Activated CD8-positive, alpha-beta memory T cell treated with anti-CD3 and anti-CD28 coated beads, Interleukin-2, amount 50 U/mL, for 48 hours (primary cell): Measurements from ENCODE around the gene DOK3.

Experiments used
- DNase-seq: peaks from one replicate; pipeline ENCODE4 v3.0.0-alpha.2; 2020

Gene DOK3

DNA sequence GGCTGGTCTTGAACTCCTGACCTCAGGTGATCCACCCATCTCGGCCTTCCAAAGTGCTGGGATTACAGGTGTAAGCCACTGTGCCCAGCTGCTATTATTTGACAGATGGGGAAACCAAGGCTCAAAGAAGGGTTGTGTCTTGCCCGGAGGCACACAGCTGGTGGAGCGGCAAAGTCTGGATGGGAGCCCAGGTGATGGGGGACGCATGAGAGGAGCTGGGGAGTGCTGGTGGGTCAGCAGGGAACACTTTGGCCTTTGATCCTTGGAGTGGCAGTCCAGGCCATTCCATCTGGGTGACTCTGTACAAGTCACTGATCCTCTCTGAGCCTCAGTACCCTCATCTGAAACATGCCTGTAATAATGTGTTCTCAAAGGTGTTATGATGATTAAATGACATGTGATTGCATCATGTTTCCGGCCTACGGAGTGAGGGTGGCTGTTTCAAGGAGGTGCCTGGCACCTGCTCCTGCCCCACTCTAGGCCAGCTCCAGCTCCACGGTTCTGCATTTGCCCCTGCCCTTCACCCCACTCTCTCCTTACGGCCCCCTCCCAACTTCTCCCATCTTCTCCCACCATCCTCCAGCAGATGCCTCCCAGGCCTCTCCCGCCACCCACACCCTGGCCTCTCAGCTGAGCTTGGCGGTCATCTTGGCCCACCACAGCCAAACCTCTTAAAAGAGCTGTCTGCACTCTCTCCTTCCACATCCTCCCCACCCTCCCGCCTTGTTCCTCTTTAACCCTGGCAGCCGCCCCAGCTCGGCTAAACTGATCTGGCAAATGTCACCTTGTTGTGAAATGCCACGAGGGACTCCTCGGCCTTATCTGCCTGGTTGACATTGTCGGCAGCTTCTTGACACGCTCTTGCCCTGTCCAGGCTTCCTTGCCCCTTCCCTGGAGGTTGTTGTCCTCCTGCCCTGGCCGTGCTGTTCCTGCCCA, 30.6 kb downstream of the DOK3 start:
- peak; percentile 76 for DNase-seq

DNA sequence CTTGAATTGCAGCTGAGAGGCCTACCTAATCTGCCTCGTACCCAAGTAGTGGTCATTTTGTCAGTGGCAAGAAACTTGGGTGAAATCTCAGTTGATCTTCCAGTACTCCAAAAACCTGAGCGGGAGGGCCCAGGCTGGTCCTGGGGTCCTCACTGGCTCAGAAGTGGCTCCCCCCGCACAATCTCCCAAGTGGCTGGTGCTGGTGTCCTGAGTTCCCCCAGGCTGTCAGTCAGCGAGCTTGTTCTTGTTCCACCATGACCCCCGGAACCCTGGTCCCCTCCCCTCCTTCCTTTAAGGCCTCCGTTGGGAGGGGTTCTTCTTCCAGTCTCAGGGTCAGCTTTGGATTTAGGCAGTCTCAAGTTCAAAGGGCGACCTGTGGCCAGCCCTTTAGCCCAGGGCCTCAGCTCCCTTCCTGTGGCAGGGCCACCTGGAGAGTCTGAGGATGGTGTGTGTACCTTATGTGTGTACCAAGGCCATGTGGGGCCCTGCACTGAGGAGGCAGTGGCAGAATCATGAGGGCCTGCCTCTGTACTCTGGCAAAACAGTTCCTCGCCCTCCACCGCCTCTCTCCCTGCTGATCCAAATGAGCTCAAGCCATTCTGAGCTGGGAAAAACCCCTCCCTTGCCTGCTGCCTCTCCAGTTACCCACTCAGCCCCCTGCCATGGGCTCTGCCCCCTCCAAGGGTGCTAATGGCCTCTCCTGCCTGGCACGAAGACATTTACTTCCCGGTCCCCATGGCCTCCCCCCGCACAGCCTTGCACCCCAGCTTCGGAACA, 31.7 kb downstream of the DOK3 start:
- DNase-seq: no peak

DNA sequence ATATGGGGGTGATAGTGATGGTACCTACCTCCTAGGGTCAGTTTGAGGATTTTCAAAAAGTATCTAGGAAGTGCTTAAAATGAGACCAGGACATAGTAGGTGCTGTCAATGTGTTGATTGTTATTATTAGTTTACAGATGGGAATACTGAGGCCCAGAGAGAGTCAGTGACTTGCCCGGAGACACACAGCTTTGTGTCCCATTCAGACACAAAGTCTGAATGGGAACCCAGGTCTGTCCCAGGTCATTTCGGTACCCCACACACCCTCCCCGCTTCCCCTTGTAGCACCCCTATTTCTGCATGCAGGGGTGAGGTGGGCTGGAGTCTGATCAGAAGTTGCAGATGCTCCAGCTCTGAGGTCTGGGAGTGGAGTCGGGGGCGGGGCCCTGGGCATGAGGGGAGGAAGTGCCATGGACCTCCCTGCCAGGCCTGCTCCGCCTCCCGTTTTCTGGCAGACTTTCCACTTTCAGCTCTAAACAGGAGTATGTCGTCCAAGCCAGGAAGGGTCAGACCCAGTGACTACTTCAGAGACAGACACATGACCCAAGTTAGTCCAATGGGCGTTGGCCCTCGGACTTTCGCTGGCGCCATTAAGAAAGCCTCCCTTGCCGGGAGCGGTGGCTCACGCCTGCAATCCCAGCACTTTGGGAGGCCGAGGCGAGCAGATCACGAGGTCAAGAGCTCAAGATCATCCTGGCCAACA, 32.9 kb downstream of the DOK3 start:
- no peak for DNase-seq

DNA sequence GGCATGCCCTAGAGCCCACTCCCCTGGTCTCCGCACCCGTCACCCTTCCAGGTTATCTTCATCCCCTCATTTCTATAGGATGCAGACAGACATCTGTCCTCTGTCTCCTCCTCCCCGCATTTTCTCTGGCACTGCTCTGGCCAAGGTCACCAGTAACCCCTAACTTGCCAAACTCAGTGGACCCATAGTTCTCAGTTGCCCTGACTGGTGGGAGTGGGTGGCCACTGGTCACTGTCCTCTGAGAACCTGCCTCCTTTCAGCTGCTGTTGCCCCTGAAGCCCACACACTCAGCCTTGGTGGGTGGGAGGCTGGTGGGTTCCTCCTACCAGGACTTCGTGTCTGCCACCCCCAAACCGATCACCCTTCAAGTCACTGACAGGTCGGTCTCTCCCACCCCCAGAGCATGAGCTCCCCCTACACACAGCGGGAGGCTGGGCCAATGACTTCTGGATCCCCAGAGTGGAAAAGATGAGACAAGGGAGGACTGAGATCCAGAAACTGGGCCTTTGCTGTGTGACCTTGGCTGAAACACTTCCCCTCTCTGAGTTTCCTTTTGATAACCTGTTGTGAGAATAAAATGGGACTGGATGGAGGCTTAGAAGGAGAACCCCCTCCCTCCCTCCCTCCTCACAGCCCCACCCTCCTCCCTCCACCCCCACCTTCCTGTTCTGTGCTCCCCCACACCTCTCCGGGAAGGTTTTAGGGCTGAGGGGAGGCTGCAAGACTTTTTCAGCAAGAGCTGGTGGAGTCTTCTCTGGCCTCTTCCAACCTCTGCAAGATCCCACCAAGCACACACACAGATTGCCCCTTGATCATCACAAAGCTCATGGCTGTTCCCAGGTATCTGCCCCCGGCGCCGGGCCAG, 33.8 kb downstream of the DOK3 start:
- DNase-seq: no peak

DNA sequence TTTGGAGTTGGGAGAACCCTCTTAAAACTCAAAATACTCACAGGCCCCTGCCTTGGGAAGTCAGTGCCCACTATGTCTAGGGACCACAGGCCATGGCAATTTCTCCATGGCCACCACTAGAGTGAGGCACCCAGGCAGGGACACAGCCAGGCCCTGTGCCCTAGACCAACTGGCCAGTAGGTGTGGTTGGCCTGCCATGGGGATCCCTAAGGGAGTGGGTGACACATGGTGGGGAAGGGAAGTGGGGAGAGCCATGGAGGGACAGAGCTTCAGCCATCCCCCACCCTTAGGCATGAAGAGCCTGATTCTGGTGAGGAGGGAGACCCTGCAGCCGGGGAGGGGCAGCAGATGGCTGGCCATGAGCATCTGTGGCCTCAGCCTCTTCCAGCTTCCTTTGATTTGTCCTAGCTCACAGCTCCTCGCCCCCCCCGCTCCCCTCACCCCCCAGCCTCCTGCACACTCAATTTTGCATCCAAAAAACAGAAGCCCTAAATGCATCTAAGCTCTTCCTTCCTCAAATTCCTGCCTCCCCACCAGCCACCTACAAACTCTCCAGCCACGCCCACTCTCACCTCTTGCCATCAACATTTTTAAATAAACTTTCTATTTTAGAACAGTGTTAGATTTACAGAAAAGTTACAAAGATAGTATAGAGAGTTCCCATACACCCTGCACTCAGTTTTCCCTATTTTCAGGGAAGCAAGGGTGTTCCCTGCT, 34.6 kb downstream of the DOK3 start:
- no peak for DNase-seq

DNA sequence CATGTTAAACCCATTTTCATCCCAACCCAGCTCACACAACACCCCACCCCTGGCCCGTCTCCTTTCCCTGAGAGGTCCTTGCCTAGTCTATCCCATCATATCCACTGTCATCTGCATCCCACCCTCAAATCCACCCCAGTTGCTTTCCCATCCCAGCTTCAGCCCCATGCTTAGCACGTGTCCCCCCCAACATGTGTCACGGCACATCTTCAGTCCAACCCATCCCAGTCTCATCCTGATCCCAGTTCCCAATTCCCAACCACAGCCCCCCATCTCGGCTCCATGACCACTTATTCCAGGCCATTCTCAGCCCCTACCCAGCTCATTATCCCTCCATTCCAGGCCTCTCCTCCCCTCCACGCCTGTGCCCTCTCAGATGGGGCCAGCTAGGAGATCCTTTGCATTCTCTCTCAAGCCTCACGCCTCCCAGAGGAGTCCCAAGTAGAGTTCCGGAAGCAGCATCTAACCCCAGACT, 35.6 kb downstream of the DOK3 start:
- DNase-seq: no peak

DNA sequence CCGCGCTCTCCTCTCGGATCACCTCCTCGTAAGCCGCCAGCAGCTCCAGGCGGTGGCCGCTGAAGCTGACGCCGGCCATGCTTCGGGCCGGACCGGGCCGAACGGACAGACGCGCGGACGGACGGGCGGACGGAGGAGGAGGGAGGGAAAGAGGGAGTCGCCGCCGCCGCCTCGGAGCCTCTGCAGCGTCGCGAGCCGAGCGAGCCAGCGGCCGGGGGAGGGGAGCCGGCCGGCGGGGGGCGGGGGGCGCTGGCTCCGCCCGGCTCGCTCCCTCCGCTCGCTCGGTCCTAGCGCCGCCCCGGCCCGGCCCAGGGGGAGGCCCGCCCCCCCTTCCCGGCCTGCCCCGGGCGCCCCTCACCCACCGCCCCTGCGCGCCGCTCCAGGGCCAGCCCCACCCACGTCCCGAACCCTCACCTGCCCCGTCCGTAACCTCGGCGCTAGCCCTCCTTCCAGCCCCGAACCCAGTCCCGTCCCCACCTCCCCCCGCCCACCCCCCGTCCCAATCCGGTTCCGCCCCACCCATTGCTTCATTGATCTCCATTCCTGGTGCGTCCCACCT, 36.1 kb downstream of the DOK3 start, which contains the start of gene DBN1:
DBN1 (minus strand) TSS at position 192 of the 559 bp plus-strand sequence; CDS start at position 79, 113 bp downstream.
- no peak for DNase-seq

DNA sequence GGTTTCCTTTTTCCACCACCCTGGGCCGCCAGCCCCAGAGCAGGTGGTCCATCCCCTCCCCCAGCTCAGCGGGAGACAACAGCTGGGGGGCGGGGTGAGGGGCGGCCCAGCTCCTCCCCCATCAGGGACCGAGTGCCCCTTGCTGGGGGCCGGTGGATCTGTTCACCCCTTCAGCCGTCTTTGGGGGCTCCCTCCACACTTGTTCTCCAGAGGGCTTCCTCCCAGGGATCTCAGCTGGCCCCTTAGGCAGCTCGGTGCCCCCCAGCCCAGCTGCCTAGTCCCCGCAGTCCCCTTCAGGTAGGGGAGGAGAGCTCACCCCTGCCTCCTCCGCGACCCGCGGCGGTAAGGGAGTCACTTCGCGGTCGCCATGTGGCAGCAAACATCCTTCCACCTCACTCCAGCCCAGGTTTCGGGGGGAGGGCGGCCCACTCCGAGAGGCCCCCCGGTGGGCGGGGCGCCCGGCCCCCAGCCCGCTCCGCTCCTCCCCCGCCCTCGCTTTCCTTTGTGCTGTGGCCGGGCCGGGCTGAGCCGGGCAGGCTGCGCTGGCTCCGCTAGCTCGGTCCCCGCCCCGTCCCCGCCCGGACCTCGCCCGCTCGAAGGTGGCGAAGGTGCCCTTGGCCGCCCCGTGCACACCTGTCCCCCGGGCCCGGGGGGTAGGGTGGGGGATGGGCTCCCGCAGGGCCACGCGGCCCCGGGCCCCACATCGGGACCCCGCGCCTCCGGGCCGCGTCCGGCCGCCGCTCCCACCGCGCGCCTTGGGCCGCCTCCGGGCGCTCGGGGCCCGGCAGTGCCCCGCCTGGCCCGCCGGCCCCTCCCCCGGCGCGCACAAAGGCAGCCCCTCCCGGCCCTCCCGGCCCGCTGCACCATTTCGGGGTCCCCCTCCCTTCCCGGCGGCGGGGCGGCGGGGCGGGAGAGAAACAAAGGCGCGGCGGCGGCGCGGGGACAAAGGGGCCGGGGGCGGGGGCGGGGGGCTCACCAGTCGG, 36.9 kb downstream of the DOK3 start:
- DNase-seq: peak; percentile 89

DNA sequence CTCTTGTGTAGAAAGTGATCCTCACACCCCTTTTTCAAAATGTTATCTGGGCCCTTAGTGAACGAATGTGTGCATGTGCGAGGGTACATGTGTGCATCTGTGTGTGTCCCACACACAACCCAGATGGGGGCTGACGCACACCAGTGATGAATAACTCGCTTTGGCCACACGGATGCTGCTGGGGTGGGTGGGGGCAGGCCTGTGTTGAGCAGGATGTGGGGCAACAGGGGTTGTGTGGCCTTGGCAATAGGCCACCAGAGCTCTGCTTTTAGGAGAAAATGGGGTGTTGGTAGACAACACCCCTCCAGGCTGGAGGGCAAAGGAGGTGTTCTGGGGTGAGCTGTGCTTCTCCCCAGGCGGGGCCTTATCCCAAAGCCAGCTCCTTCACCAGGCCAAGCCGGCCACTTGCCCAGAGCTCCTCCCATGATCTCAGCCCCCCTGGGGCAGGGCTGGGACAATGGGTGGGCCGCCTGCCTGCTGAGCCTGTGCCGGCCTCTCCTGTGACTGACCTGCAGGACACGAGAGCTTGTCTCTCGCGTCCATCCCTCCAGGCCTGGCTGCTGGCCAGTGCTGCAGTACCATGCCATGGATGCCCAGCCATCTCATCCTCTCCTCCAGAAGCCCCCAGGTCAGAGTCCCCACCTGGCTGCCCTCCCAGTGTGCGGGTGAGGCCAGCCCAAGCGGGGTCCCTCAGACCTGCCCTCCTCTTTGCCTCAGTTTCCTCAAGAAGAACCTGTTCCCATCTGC, 37.8 kb downstream of the DOK3 start:
- DNase-seq: peak; percentile 79

DNA sequence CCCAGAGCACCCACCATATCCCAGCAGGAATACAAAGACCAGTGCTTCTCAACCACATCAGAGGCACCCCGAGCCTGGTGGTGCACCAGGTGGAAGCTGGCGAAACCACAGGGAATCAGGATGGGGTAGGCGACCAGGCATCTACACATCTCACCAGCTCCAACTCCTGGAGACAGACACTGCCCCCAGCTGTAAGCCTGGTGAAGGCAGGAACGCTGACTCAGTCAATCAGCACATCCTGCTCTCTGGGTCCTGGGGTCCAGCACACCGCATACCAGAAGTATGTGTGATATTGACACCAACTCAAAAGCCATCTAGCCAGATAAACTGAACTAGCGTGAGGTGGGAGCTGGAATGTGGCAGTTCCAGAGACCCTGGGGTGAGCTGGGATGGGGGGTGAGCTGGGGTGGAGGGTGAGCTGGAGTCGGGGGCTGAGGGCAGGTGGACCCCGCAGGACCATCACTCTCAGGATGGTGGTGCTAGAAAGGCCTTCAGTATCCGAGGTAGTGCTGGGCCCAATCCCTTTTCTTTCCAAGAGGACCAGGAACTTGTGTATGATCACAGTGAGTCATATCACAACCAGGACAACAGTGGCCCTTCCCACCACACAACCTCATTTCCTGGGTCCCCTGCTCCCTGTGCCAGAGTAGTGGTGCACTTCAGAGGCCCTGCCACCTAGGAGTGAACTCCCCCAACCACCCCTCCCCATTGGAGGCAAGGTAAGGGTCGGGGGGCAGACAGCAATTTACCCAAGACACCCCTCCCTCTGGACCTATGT, 38.7 kb downstream of the DOK3 start:
- DNase-seq: no peak

DNA sequence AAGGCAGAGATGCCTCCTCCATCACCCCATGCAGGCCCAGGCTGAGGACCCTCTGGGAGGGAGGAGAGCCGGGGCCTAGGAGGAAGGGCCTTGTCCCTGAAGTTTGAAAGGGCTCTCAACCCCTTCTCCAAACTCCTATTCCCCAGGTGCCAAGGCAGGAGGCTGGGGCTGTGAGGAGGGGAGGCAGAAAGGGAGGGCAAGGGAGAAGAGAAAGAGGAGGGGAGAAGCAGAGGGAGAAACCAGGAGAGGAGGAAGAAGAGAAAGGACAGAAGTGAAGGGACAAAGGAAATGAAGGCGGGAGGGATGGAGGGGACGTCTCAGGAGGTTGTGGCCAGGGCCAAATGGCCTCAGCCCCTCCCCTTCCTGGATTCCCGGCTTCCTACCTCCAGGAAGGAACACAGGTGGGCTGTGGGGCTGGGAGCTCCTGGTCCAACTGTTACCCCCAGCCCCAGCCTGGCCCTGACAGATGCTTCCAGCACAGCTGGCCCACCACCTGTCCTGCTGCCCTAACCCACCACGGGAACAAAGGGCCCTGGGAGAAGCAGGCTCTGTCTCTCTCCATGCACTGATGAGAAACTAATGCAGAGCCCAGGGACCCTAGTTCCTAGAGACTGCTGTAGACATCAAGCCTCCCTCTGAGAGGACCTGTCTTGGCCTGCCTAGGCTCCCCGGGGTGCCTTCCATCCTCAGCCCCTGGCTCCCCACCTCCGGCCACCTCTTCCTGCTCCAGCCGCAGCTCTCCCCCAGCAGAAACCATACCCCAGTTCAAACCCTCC, 39.7 kb downstream of the DOK3 start:
- no peak for DNase-seq

DNA sequence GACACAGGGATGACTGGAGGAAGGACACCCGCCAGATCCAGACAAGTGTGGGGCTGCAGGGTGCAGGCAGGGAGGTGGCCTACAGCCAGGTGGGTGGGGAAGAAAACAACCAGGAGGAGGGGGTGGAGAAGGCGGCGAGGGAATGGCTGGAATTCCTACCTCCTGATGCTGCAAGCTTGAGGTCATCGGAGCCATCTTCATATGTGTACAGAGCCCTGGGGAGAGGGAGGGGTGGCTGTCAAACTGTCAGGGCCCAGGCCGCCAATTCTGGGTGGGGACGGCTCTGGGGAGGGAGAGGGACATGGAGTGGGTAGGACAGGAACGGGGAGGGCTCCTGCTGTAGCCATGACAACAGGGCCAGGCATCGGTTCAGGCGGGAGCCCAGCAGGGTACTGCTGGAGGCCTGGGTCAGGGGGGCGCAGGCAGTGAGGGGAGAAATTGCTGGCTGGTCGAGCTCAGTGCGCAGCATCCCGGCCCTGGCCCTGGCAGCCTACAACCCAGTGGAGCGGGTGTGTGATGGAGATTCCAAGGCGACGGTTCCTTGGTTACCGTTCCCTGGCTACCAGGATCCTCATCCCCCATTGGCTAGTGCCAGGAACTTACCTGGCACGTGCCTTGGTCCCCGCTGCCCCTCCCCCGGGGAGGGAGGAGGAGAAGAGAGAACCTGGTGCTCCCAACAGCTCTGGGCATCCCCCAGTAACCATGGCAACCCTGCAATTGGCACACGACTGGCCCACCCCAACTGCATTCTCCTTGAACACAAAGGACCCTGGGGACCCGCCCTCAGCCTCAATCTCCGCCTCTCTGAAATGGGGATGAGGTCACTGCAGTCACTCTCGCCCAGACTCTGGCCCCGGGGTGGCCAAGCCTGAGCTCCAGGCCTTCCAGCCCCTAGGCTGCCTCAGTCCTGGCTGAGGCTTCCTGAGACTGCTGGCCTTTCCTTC, 40.7 kb downstream of the DOK3 start:
- no peak for DNase-seq

DNA sequence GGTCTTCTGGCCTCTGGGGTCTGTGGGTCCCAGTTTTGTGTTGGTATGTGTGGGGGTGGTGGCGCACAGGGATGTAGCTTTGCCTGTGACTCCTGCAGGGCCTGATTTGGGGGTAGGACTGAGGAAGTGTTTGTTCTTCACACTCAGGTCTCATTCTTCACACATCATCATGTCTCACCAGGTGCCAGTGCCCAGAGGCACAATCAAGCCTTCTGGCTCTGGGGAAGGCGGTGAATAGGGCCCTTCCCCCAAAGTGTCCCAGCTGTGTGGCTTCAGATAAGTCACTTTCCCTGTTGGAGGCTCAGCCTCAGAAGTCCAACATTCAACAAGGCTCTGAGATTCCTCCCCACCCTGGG, 41.3 kb downstream of the DOK3 start:
- DNase-seq: no peak

DNA sequence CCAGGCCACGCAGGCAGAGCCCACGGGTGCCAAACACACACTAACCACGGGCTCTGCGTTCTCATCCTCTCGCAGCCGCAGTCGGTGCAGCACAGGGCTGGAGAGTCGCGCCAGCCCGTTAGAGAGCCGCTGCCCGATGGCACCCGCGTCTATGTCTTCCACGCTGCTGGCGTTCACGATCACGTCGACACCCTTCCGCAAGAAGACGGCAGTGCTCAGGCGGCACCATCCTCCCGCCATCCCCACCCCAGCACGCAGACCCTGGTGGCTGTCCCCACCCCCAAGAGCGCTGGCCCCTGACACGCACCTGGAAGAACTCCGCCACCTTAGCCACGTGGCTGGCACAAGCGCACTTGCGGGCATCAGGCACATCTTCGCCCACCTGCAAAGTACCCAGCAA, 42.2 kb downstream of the DOK3 start:
- no peak for DNase-seq

DNA sequence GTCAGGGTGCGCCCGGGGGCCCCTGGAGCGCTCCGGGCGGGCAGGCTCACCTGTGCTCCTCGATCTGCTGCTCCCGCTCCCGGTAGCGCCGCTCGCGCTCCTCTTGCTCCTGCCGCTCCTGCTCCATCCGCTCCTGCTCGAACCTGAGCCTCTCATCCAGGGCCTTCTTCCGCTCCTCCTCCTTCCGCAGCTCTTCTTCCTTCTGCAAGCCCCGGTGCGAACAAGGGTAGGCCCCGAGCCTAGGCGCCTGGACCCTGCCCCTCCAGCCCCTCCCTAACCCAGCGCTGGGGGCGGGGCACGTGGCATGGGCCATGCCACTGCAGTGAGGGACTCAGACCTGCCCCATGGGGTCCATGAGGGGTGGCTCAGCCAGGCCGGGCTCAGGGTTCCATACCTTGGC, 42.8 kb downstream of the DOK3 start:
- no peak for DNase-seq

DNA sequence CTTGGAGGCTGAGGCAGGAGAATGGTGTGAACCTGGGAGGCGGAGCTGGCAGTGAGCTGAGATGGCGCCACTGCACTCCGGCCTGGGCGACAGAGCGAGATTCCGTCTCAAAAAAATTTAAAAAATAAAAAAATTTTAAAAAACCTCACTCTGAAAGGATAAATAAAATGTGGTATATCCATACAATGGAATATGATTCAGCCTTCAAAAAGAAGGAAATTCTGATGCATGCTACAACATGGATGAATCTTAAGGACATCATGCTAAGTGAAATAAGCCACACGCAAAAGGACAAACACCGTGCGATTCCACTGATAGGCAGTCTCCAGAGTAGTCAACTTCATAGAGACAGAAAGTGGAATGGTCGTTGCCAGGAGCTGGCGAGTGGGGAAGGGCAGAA, 44.6 kb downstream of the DOK3 start:
- no peak for DNase-seq
